ENCODE measurements around the gene ETF1.

The ETF1 gene

DNA sequence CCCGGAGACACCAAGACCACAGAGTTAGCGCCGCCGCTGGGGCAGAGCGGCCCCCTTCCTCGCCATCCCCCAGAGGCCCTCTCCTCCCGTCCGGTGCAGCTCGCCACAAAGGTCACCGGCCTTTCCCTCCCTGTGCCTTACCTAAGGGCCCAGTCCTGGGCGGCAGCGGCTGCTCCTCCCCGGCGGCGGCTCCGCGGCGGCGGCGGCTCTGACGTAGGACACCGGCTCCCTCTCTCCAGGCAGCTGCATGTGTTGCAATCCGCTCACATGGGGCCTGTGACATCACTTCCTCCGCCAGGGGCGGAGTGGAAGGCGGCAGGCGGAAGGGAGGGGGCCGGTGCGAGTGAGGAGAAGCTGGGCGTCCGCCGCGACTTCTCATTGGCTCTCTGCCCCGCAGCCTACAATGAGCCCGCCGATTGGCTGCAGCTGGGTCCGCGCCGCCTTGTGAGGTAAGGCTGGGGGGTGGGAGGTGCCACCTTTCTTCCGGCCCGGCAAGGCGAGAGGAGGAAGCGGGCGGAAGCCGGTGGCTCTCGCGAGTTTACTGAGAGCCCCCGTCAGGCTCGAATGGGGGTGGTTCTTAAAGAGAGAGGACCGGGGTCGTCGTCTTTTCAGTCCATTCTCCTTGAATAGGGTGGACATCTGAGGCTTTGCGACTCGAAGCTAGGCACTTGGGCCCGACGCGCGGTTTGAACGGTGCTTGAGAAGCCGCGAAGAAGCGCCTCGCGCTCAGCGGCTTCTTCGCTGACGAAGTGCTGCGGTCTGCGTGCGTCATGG, at the start of gene ETF1:
TSS of gene ETF1 (minus strand) at position 281 of the 774 bp plus-strand sequence. CDS start 318 bp downstream, outside the sequence.
- peak; percentile 93 for DNase-seq (ENCODE audit: low spot score)

DNA sequence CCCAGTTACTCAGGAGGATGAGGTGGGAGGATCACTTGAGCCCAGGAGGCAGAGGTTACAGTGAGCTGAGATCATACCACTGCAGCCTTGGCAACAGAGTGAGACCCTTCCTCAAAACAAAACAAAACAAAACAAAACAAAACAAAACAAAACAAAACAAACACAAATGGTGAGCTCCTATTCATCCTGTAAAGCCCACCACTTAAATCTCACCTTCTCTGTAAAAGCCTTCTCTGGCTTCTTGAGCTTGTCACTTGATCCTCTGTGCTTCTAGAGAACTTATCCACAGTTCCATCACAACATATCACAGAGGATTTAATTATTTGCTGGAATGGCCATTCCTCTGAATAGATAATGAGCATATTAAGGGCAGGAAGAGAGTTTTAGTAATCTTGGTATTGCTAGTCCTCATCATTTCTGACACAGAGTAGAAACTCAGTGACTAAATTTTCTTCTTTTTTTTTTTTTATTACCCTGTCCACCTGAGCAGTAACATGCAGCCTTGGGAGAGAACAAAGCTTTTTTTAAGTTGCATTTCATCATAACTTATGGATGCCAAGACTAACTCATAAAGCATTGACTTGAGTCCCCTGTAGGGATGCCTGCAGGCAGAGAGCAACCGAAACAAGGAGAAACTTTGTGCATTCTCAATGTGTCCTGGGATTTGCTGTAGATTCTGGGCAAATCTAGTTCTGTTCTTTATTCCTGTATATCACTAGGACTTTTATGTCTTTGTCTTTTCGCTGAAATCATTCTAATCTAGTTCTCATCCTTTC, 45.2 kb upstream of the ETF1 start:
- no peak for DNase-seq (ENCODE audit: low spot score)

DNA sequence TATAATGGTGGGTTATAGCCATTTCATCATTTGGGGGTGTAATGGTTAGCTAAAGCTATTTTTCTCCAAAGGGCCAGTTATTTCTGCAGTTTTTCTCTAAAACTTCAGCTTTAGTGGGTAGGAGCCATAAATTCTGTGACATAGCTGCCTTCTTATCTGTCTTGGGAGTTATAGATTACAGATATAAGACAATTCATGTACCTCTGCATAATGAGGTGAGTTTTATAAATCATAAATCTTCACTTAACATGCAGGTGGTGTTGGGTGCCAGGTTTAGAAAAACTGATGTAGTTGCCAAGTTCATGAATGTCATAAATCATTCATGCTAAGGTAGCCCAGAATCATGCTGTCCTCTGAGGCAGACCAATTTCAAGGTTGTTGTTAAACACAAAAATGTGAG, 42.1 kb upstream of the ETF1 start:
- no peak for DNase-seq (ENCODE audit: low spot score)

DNA sequence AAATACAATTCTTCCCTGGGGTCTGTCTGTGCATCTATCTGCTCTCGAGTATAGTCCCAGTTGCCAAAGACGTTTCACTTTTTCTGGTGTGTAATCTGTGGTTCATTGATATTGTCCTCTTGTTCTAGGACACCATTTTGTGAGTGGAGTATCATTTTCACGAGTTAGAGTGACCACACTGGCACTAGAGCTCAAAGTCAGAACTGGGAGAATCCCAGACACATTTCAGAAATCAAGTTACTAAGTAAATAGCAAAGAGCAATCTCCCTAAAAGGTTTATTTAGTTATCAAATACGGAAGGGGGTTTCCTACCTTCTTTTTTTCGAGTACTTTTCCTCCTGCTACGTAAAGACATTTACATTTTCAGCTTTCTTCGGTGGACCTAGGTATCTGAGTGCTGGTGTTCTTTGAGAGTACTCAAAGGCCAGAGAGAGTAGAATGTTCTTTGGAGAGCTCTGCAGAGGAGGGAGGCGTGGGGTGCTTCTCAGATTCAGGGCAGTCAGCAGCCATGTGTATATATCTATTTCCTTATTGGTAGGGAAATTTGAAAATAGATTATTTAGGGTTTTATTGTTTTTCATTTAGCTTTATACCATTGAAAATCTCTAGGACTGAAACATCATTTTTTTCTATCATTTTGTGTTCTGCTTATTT, 41.1 kb upstream of the ETF1 start:
- DNase-seq (ENCODE audit: low spot score): no peak

DNA sequence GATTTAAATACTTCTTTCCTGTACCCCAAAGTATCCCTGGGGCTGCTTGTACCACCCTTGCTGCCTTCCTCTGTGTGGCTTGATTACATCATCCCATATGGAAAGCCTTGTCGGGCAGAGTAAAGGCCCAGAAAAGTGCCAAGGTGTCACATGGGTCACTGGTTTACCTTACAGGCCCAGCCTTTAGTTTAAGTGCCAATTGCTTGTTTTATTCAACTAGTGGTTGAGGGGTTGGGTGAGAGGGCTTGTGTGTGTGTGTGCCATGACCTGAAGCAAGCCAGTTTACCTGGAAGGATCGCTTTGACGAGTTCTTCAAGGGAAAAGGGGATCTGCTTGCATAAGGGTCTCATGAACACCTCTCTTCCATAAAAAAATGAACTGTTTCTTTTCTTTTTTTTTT, 39.9 kb upstream of the ETF1 start:
- DNase-seq (ENCODE audit: low spot score): no peak

DNA sequence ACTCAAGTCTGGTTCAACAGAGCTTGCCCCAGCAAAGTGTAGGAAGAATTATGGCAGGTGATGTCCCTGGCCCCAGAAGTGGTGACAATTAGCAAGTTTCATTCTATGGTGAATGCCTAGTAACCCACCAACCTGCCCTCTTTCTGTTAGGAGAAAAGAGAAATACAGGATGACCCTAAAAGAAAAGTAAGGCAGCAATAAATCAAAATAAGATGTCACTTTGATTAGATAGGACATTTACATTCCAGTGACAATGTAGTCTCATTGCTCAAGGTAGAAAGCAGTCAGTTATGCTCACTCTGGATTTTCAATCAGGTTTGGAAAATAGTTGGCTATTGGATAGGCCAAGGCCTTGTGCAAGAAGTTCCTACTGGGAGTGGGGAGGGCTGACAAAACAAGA, 37.7 kb upstream of the ETF1 start:
- no peak for DNase-seq (ENCODE audit: low spot score)

DNA sequence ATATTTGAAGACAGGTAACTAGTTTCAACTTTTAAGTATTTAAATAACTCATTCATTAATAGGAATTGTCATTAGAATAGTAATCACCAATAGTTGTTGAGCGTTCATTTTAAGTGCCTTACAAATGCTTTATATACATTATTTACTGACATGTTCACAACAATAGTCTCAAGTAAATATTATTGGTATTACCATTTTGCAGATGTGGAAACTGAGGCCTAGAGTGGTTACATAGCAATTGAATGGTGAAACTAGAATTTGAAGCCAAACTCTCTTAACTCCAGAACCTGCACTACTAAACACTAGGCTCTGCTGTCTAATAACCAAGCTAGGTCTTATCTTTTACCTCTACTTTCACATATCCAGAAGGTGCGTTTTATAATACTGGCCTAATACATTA, 37.0 kb upstream of the ETF1 start:
- DNase-seq (ENCODE audit: low spot score): no peak

DNA sequence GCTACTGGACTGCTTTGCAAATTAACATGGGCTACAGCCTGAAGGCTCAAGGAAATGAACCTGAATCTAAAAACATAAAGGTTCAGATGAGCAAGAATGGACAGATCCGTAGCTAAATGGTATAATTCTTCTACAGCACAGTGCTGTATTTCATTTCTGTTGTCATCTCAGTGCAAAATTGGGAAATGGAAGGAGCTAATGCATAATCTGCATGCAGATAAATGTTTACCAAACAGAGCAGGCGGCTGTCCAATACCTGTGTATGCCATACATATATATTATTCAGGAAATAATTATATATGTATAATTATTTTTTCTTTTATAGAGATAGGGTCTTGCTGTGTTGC, 36.5 kb upstream of the ETF1 start:
- no peak for DNase-seq (ENCODE audit: low spot score)

DNA sequence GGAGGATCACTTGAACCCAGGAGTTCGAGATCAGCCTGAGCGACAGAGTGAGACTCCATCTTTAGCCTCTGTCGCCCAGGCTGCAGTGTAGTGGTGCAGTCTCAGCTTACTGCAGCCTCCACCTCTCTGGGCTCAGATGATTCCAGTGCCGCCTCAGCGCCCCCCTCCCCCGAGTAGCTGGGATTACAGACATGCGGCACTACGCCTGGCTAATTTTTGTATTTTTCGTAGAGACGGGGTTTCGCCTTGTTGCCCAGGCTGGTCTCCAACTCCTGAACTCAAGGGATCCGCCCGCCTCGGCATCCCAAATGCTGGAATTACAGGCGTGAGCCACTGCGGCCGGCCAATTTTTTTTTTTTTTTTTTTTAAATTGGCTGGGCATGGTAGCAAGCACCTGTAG, 34.4 kb upstream of the ETF1 start:
- DNase-seq (ENCODE audit: low spot score): no peak

DNA sequence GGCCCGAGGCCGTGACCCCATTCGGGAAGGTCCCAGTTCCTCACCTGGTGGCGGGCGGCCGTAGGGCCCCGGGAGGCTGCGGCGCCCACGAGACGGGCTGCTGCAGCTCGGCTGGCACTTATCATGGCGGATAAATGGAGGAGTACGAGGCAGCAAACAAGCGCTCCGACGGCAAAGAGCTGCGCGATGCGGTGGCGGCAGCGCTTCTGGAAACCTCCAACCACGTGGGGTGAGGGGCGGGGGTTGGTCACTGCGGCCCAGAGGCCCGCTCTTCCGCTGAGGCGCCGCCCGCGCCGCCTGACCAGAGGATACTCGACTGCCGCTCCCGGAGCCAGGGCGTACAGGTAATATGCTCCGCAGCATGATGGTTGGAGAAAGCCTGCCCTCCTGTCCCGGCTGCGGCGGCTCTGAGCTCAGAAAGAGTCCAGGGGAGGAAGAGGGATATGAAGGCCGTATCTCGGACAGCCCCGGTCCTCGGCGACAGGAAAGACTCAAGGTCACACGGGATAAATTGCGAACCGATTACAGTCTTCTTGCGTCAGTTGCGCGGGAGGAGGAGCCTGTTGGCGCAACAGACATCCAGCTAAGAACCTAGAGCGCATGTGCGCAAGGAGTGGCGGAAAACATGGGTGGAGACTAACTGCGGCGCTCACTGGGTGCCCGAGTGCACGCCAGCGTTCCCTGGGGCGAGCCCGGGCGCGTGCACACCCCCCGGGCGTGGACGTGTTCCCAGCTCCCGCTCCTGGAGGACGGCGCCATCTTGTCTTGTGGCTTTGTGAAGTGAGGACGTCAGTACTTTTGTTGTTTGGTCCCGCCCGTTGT, 32.4 kb upstream of the ETF1 start, which contains the start of gene HSPA9:
TSS of gene HSPA9 (minus strand) at position 208 of the 822 bp plus-strand sequence. CDS start at position 125, 83 bp downstream.
- DNase-seq (ENCODE audit: low spot score): peak; percentile 95

DNA sequence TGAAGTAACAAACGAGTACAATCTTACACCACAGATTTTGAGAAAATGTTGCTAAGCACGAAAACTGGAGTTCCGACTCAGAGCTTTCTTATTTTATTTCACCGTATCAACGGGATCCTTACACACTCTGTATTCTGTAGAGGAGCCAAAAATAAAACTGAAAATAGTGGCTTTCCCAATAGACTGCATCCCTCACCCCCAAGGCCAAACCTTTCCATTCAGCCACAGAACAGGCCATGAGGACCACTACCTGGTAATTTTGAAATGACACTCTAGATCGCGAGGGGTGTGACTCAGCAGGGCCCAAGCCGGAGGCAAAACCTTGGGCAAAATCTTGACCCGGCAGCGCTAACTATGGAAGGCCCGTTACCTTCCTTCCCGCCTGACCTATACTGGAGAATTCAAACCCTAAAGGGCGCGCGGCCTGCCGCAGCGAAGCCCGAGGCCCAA, 31.7 kb upstream of the ETF1 start:
- DNase-seq (ENCODE audit: low spot score): peak; percentile 18

DNA sequence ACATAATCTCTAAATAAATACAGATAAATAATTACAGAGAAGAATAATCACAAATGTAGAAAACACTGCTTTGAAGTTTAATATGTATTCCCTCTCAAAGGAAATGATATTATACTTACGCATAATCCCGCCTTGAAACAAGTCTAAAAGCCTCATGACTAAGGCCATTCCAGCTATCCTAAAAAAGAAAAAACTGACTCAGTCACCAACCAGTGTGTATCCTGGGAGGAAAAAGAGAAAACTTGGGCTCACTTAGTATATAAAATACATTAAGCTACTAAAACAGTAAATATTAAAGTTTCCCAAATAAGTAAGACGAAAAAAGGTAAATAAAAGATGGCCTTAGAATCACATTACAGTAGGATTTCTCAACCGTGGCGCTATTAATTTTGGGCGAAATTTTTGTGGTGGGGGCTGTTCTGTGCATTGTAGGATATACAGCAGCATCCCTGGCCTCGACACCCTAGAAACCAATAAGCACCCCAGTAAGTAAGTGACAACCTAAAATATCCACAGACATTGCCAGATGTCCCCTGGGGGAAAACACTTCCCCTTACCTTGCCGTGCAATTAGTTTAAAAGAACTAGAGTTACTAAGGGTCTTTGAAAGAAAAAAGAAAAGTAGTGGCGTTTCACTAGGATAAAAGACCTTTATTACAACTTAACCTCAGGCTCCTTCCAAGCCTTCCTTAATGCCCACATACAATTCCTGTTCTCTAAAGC, 31.1 kb upstream of the ETF1 start:
- no peak for DNase-seq (ENCODE audit: low spot score)

DNA sequence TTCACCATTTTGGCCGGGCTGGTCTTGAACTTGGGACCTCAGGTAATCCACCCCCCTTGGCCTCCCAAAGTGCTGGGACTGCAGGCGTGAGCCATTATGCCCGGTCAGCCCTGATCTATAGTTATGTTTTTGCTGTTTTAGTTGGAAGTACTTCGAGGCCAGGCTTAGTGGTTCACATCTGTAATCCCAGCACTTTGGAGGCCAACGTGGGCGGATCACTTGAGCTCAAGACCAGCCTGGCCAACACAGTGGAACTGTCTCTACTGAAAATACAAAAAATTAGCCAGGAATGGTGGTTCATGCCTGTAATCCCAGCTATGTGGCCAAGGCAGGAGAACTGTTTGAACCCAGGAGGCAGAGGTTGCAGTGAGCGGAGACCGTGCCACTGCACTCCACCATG, 30.2 kb upstream of the ETF1 start:
- no peak for DNase-seq (ENCODE audit: low spot score)

DNA sequence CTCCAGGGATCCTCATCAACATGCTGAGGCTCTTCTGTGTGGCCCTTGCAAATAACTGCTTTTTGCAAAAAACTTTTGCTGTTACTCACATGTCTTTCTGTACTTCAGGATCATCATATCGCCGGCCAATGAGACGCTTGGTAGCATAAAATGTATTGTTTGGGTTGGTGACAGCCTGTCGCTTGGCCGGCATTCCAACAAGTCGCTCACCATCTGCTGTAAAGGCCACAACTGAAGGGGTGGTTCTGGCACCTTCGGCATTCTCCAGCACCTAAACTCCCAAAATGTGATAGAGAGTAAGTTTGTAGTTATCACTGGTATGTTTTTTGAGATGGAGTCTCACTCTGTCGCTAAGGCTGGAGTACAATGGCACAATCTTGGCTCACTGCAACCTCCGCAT, 27.8 kb upstream of the ETF1 start:
- no peak for DNase-seq (ENCODE audit: low spot score)

DNA sequence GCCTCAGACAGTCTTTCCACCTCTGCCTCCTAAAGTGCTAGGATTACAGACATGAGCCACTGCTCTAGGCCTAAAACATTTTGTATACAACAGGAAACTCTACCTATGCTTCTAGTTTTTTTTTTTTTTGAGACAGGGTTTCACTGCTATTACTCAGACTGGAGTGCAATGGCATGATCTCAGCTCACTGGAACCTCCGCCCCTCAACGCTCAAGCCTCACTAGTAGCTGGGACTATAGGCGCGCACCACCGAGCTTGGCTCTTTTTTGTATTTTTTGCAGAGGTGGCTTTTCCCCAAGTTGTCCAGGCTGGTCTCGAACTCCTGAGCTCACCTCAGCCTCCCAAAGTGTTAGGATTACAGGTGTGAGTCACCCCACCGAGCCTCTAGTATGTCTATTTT, 26.7 kb upstream of the ETF1 start:
- DNase-seq (ENCODE audit: low spot score): no peak

DNA sequence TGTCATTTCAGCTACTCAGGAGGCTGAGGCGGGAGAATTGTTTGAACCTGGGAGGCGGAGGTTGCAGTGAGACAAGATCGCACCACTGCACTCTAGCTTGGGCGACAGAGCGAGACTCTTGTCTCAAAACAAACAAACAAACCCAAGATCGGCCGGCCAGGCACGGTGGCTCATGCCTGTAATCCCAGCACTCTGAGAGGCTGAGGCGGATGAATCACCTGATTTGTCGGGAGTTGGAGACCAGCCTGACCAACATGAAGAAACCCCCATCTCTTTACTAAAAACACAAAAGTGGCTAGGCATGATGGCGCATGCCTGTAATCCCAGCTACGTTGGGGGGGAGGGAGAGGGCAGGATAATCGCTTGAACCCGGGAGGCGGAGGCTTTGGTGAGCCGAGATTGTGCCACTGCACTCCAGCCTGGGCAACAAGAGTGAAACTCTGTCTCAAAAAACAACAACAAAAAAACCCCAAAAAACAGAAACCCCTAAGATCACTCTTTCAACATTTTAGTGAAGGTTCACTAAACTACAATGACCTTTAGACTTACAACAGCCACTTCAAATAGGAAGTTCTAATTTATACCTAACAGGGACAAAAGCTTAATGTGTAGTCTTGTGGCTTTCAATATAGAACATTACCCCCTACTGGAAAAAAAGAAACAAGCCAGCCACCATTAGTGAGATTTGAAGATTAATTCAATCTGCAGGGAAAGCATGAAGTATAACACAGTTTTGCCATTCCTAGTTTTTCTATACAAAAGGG, 25.2 kb upstream of the ETF1 start:
- DNase-seq (ENCODE audit: low spot score): no peak

DNA sequence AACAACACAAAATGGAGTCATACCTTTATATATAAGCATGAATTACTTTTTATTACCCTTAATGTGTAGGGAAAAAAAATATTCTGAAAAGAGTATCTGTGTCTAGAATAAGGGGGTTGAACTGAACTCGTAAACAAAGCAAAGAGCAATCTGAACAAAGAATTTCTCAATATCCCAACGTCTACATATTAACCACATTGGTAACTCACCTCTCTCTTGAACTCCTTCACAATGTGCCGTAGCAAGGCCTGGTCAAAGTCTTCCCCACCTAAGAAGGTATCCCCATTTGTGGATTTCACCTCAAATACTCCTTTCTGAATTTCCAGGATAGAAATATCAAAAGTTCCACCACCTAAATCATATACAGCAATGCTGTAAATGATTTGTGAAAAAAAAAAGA, 23.8 kb upstream of the ETF1 start:
- no peak for DNase-seq (ENCODE audit: low spot score)

DNA sequence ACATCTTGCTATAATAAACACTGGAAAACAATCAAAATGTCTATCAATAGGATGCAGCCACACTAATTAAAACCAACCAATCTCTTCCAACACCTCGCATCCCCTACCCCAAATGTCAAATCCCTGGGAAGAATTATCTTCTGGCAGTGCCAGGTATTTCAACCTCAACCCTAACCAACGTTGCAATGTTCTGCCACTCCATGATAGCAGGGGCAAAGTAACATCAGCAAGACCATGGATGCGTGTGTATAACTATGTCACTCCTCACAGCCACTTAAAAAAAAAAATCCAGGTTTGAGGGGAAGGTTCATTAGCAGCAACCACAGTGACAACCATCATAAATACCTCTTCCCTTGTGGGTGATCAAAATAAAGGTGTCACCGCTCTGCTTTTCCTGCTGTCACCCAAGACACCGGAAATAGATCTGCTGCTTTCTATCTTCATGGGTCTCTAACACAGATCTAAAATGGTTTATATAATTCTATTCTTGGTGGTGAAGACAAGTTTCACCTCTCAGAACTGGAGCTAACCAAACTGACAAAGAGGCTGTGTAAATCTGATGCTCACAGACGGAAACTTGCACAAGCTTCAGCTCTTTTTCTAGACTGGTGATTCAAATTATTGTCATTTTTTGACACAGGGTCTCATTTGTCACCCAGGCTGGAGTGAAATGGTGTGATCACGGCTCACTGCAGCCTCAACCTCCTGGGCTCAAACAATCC, 22.2 kb upstream of the ETF1 start:
- no peak for DNase-seq (ENCODE audit: low spot score)

DNA sequence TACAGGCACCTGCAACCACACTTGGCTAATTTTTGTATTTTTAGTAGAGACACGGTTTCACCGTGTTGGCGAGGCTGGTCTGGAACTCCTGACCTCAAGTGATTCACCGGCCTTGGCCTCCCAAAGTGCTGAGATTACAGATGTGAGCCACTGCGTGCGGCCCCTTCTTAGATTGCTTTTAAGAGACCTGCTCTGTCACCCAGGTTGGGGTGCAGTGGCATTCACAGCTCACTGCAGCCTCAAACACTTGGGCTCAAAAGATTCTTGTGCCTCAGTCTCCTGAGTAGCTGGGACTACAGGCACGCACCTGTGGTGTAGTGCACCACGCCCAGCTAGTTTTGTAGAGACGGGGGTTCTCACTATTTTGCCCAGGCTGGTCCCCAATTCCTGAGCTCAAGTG, 21.2 kb upstream of the ETF1 start:
- no peak for DNase-seq (ENCODE audit: low spot score)
